Skeletal muscle satellite cell (primary cell): ENCODE measurements around the gene TMEM181.
"Not testable (repeated sequence)": the region's sequence is repeated elsewhere in the genome, so short reads cannot be mapped to it uniquely, and the experiment has no call there.

Experiments used
- H3K27me3 ChIP-seq: 2 replicates; pipeline ENCODE4 v1.7.0; 2013; ENCODE audit warnings: low read length; ENCODE audit not compliant: control insufficient read depth, insufficient read depth
- H3K36me3 ChIP-seq: 2 replicates; pipeline ENCODE4 v1.7.0; 2013; ENCODE audit warnings: mild to moderate bottlenecking, control low read depth, low read length; ENCODE audit not compliant: insufficient read depth
- H3K4me1 ChIP-seq: 2 replicates; pipeline ENCODE4 v1.7.0; 2013; ENCODE audit warnings: low read length; ENCODE audit not compliant: control insufficient read depth, insufficient read depth
- H3K4me2 ChIP-seq: 2 replicates; pipeline ENCODE4 v1.7.0; 2013; ENCODE audit warnings: mild to moderate bottlenecking, low read length
- H3K4me3 ChIP-seq: 2 replicates; pipeline ENCODE4 v1.7.0; 2013; ENCODE audit warnings: low read length
- H3K9ac ChIP-seq: 2 replicates; pipeline ENCODE4 v1.7.0; 2013; ENCODE audit warnings: mild to moderate bottlenecking, low read depth, low read length, moderate library complexity
- H3K9me3 ChIP-seq: replicated peaks from 2 replicates; pipeline ENCODE4 v1.7.0; 2013; ENCODE audit warnings: mild to moderate bottlenecking, control low read depth, low read length

Gene TMEM181

GRCh38 chr6:158651981-158652737 is 92.3 kb downstream of the TMEM181 start:
- H3K9ac ChIP-seq, H3K4me2 ChIP-seq, H3K27me3 ChIP-seq, H3K4me3 ChIP-seq, H3K36me3 ChIP-seq, H3K9me3 ChIP-seq: not testable (repeated sequence)
- peaks cover 44% of the 10 kb centered on the region for H3K4me1 ChIP-seq

GRCh38 chr6:158653577-158654354 is 93.9 kb downstream of the TMEM181 start:
- Histone ChIP-seq H3K9ac (peak overlapping the region; percentile 75), H3K4me3 (no peak overlapping the region)

GRCh38 chr6:158654498-158654897 is 94.6 kb downstream of the TMEM181 start:
- no peaks in the 10 kb centered on the region for H3K36me3 ChIP-seq
- peaks cover 41% of the 10 kb centered on the region for H3K4me1 ChIP-seq
- no peaks in the 10 kb centered on the region for H3K27me3 ChIP-seq
- peak overlapping the region; percentile 75 for H3K9ac ChIP-seq
- peak overlapping the region; percentile 27 for H3K4me3 ChIP-seq
- H3K9me3 ChIP-seq = no peaks in the 10 kb centered on the region
- peak overlapping the region; percentile 53 for H3K4me2 ChIP-seq

More at GRCh38 chr6:158653577-158654354, 93.9 kb downstream of the TMEM181 start:
- Histone ChIP-seq H3K36me3 (no peaks in the 10 kb centered on the region), H3K9me3 (no peaks in the 10 kb centered on the region), H3K4me1 (peaks cover 49% of the 10 kb centered on the region), H3K27me3 (no peaks in the 10 kb centered on the region), H3K4me2 (no peak overlapping the region)

- Histone ChIP-seq H3K9ac (peak overlapping the region; percentile 75), H3K4me2 (peak overlapping the region; percentile 53), H3K4me1 (peaks cover 36% of the 10 kb centered on the region), H3K9me3 (no peaks in the 10 kb centered on the region), H3K36me3 (no peaks in the 10 kb centered on the region), H3K27me3 (no peaks in the 10 kb centered on the region), H3K4me3 (peak overlapping the region; percentile 27)
Measured at GRCh38 chr6:158654960-158655489, 95.1 kb downstream of the TMEM181 start.

GRCh38 chr6:158655569-158656450 is 95.9 kb downstream of the TMEM181 start:
- H3K9me3 ChIP-seq = no peaks in the 10 kb centered on the region
- H3K4me3 ChIP-seq = peak overlapping the region; percentile 26
- H3K9ac ChIP-seq = peak overlapping the region; percentile 75
- peaks cover 36% of the 10 kb centered on the region for H3K4me1 ChIP-seq
- no peaks in the 10 kb centered on the region for H3K27me3 ChIP-seq
- no peaks in the 10 kb centered on the region for H3K36me3 ChIP-seq
- peak overlapping the region; percentile 53 for H3K4me2 ChIP-seq

- not testable (repeated sequence) for H3K27me3 ChIP-seq, H3K9ac ChIP-seq, H3K36me3 ChIP-seq, H3K4me2 ChIP-seq, H3K4me3 ChIP-seq, H3K9me3 ChIP-seq
- H3K4me1 ChIP-seq = peaks cover 36% of the 10 kb centered on the region
Measured at GRCh38 chr6:158656986-158657385, 97.1 kb downstream of the TMEM181 start.

- H3K36me3 ChIP-seq = no peaks in the 10 kb centered on the region
- H3K4me3 ChIP-seq = no peak overlapping the region
Measured at GRCh38 chr6:158660333-158660754, 100.5 kb downstream of the TMEM181 start.

GRCh38 chr6:158661156-158661685 is 101.3 kb downstream of the TMEM181 start:
- Histone ChIP-seq H3K4me1 (peaks cover 29% of the 10 kb centered on the region), H3K9me3 (no peaks in the 10 kb centered on the region), H3K4me2 (no peak overlapping the region), H3K27me3 (no peaks in the 10 kb centered on the region), H3K4me3 (no peak overlapping the region), H3K9ac (no peak overlapping the region), H3K36me3 (no peaks in the 10 kb centered on the region)

More at GRCh38 chr6:158660333-158660754, 100.5 kb downstream of the TMEM181 start:
- Histone ChIP-seq H3K9ac (no peak overlapping the region), H3K9me3 (no peaks in the 10 kb centered on the region), H3K27me3 (no peaks in the 10 kb centered on the region), H3K4me2 (no peak overlapping the region), H3K4me1 (peaks cover 38% of the 10 kb centered on the region)

GRCh38 chr6:158662607-158662953 is 102.7 kb downstream of the TMEM181 start:
- H3K9ac ChIP-seq = peak overlapping the region; percentile 51

GRCh38 chr6:158662954-158663624 is 103.2 kb downstream of the TMEM181 start:
- Histone ChIP-seq H3K4me2 (peak overlapping the region; percentile 78), H3K4me1 (peaks cover 25% of the 10 kb centered on the region), H3K9me3 (no peaks in the 10 kb centered on the region), H3K27me3 (no peaks in the 10 kb centered on the region), H3K36me3 (no peaks in the 10 kb centered on the region), H3K4me3 (peak overlapping the region; percentile 61), H3K9ac (peak overlapping the region; percentile 51)

More at GRCh38 chr6:158662607-158662953, 102.7 kb downstream of the TMEM181 start:
- Histone ChIP-seq H3K27me3 (no peaks in the 10 kb centered on the region), H3K4me1 (peaks cover 24% of the 10 kb centered on the region), H3K4me3 (peak overlapping the region; percentile 61), H3K36me3 (no peaks in the 10 kb centered on the region), H3K9me3 (no peaks in the 10 kb centered on the region), H3K4me2 (peak overlapping the region; percentile 78)
